D721Med (cell line): Measurements from ENCODE around the gene PPIL6.

ENCODE experiments used
- DNase-seq: peaks from one replicate; pipeline ENCODE4 v3.0.0; 2011; ENCODE audit warnings: low spot score; ENCODE audit not compliant: insufficient read length
- FAIRE-seq: peaks from 2 replicates; lab custom pipeline; 2011; peaks lifted over from hg19 to GRCh38; lab: Jason Lieb, UNC
- TF ChIP-seq, protein P1 (sequence below): IDR thresholded peaks from 2 replicates; pipeline ENCODE4 v1.5.1; 2012; ENCODE audit warnings: mild to moderate bottlenecking, control low read depth; ENCODE audit not compliant: insufficient read depth; ENCODE audit errors: missing control alignments

Gene PPIL6

DNA sequence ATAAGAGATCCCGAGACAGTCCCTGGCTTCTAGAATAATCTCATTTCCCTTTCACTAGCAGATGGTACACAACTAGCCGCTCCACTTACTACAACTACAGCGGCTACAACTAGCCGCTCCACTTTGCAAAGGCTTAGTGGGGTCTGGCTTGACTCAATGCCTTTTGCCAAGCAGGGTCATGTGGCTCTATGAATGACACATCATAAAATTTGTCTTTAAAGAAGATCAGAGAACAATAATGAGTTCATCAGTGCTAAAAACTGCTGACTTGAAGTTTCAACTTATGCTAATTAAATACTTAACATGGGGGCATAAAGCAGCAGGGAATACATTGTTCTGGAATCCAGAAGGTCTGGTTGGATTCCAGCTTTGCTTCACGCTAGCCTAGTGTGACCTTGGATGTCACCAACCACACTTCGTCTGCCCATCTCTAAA is 17.2 kb upstream of the PPIL6 start:
- DNase-seq (no peak), FAIRE-seq (no peak)
- TF ChIP-seq, protein P1, sequence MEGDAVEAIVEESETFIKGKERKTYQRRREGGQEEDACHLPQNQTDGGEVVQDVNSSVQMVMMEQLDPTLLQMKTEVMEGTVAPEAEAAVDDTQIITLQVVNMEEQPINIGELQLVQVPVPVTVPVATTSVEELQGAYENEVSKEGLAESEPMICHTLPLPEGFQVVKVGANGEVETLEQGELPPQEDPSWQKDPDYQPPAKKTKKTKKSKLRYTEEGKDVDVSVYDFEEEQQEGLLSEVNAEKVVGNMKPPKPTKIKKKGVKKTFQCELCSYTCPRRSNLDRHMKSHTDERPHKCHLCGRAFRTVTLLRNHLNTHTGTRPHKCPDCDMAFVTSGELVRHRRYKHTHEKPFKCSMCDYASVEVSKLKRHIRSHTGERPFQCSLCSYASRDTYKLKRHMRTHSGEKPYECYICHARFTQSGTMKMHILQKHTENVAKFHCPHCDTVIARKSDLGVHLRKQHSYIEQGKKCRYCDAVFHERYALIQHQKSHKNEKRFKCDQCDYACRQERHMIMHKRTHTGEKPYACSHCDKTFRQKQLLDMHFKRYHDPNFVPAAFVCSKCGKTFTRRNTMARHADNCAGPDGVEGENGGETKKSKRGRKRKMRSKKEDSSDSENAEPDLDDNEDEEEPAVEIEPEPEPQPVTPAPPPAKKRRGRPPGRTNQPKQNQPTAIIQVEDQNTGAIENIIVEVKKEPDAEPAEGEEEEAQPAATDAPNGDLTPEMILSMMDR, result no peak

DNA sequence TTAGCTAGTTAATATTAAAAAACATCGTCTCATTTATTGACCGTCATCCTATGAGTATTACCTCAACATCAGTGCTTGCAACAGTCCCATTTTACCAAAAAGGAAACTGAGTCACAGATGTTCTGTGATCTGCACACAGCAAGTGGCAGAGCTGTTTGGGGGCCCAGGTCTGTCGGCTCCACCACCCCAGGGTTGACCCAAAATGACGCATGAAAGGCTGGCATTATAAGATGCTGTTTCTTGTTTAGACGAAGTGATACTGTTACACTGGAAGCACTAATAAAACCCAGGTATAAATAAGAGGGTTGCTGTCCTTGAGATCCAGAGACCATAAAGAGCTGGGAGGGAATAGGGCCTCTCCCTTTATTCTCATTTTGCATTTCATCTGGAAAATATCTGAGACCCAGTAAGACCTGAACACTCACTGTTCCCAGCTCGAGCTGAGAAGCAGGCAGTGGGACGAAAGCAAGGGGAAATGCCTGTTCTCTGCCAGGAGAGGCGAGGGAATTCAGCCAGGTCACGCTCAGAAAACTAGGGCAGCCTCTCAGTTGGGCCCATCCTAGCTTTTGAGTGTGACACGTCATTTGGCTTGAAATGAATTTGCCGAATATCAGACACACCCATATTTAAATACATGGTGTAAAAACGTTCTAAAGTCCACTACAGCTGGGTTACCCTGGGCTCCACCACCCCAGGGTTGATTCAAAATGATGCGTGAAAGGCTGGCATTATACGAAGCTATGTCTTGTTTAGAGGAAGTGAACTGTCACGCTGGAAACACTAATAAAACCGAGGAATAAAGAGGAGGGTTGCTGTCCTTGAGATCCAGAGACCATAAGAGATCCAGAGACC is 16.5 kb upstream of the PPIL6 start:
- DNase-seq, result no peak
- FAIRE-seq, result no peak
- TF ChIP-seq, protein P1, result no peak

DNA sequence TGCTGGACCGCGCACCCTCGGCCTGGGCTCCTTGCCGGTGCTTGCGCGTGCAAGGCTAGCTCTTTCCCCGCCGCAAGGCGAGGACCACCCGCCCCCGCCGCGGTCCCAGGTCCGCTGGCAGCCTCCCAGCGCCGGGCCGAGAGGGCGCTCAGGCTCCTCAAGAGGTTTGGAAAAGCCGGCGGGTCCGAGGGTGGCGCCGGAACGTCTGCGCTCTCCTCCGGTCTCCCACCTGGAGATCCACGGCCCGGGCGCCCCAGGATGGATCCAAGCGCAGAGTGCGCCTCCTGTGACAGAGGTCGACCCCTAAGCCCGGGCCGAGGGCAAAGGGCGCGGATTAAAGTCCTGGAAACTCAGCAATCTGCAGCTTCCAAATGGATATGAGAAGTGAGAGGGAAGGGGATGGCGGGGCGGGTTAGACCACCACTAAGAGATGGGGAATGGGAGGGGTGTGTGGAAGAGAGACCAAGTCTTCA is 15.7 kb upstream of the PPIL6 start:
- DNase-seq (no peak), FAIRE-seq (no peak)
- TF ChIP-seq, protein P1, result no peak

DNA sequence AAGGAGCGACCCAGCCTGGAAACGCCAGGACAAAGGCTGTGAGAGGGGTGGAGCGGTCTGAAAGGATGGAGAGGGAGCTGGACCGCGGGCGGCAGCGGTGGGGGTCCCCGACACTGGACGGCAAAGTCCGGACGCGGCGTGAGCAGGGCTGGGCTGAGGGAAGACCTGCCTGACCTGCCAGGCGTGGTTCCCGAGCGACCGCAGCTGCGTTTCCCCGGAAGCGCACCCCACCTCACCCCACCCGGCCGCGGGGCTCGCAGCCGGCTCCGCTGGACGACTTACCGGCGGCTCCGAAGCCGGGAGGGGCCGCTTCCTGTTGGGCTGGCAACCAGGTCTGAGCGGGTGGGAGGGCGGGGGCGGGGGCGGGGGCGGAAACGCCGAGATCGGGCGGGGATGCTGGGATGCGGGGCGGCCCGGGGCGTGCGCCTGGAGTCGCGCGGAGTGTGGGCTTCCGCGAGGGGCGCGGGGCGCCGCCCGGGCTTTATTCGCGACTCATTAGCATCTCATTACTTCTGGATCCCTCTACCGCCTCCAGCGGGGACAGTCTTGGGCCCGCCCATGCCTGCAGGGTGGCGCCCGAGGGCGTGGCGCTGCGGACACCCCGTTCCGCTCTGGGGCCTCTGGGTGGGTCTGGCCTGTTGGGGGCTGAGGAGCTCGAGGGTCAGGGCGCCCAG is 15.1 kb upstream of the PPIL6 start, which contains the start of gene MICAL1:
MICAL1 (minus strand) TSS at position 336 of the 674 bp plus-strand sequence. CDS start 1,576 bp downstream, outside the sequence.
- TF ChIP-seq, protein P1, result peak; percentile 5
- DNase-seq (peak; percentile 69), FAIRE-seq (no peak)

DNA sequence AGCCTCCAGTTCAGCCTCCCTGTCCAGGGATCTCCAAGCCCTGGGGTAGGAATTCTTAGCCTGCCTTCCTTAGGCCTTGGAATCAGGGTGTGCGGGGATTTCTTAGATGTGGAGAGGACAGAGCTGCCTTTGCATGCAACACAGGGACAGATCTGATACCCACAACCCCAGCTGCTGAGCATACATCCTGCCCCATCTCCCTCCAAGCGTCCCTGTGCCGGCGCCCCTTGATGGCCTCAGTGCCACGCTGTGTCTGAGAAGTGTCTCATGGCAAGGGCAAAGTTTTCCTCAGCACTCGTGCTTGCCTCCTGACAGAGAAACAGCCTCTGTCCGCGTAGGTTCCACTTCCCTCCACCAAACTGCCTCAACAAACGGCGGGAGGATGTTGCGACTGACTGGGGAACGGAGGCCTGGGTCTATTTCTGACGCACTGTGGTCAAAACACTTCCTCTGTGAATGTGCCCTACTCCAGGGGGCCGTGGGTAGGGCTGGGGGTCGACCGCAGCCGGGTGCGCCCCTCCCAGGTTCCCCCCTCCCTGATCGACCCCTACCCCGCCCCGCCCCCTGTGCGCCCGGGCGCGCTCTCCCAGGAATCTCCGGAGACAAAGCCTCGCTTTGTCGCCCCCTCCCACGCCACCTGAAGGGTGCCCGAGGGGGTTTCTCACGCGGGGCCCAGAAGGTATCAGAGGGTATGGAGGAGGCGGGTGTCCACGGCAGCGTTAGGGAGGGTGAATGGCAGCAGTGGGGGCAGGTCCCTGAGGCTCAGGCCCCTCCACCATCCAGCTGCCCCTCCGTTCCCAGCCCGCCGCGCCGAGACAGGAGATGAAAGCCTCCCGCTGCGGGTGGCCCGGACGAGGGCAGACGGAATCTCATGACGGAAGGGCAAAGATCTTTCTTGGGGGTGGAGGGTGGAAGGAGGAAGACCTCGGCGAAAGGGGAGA is 14.3 kb upstream of the PPIL6 start:
- DNase-seq (no peak), FAIRE-seq (no peak)
- TF ChIP-seq, protein P1, result no peak

DNA sequence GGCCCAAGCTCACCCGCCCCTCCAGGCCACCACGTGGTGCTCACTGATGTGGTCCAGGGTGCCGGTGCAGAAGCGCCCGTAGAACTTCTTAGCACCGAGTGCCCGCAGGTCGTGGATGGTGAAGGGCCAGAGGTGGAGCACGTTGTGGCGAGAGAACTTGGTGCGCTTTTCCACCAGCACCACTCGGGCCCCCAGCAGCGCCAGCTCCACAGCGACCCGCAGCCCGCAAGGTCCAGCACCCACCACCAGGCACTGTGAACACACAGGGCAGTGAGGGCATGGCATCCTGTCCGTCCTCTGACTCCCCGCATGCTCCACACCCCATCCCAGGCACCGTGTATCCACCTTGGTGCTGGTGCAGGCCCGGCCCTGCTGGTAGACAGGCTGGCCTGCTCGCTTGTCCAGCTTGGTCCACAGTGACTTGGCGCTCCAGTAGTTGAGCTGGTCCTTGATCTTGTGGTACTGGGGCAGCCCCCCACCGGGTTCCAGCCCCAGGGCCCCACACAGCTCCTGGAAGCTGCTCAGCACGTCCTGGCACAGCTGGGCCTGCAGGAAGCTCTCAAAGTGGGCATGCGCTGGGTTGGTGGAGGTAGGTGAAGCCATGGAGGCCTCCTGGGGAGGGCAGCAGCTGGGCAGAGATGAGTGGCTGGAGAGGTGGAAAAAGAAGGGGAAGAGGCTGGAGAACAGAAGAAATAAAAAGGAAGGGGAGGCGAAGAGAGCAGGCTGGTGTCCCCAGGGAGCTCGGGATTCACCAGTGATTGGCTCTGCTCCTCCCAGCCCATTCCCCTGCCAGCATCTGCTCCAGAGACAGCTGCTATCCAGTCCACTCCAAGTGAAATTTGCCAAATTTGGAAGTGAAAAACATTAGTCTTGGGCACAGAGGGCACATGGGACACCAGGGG is 13.4 kb upstream of the PPIL6 start:
- TF ChIP-seq, protein P1, result no peak
- no peak for DNase-seq
- no peak for FAIRE-seq
